C4-2B (cell line): ENCODE data around the gene DNAJB8.

Source experiments
- H3K27ac ChIP-seq: fragments of 450-650 bp; 2 replicates; pipeline ENCODE4 v1.5.1; 2017
- ZFX ChIP-seq: fragments of 450-650 bp; IDR thresholded peaks from 2 replicates; pipeline ENCODE4 v1.6.1; 2017
- TF ChIP-seq, protein P1 (sequence below): fragments of 450-650 bp; conservative IDR thresholded peaks from 2 replicates; pipeline ENCODE4 v1.5.1; 2017; ENCODE audit warnings: mild to moderate bottlenecking

DNAJB8 gene

DNA sequence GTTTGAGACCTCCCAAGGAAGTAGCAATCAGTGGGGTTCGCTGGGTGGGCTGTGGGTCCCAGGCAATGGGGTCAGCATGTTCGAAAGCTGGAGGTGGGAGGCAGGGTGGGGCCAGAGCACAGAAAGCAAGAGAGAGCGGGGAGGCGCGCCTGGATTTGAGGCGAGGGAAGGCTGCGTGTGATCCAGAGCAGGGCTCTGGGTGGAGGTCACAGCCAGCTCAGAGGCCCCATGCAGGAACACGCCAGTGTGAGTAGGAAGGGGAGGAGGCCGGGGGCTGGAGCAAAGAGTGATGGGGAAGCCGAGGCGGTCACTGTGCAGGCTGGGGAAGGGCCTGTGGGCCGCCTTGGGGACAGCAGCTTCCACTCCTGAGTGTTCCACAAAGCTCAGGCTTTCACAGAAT is 8.8 kb downstream of the DNAJB8 start:
- TF ChIP-seq, protein P1, sequence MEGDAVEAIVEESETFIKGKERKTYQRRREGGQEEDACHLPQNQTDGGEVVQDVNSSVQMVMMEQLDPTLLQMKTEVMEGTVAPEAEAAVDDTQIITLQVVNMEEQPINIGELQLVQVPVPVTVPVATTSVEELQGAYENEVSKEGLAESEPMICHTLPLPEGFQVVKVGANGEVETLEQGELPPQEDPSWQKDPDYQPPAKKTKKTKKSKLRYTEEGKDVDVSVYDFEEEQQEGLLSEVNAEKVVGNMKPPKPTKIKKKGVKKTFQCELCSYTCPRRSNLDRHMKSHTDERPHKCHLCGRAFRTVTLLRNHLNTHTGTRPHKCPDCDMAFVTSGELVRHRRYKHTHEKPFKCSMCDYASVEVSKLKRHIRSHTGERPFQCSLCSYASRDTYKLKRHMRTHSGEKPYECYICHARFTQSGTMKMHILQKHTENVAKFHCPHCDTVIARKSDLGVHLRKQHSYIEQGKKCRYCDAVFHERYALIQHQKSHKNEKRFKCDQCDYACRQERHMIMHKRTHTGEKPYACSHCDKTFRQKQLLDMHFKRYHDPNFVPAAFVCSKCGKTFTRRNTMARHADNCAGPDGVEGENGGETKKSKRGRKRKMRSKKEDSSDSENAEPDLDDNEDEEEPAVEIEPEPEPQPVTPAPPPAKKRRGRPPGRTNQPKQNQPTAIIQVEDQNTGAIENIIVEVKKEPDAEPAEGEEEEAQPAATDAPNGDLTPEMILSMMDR = no peak
- no peak for TF ChIP-seq ZFX

GRCh38 chr3:128456776-128457715 is 9.6 kb downstream of the DNAJB8 start:
- TF ChIP-seq, protein P1 = no peak
- TF ChIP-seq ZFX = no peak
- no peak overlapping the region for H3K27ac ChIP-seq

More for the DNA sequence above, 8.8 kb downstream of the DNAJB8 start:
- no peak overlapping the region for H3K27ac ChIP-seq

DNA sequence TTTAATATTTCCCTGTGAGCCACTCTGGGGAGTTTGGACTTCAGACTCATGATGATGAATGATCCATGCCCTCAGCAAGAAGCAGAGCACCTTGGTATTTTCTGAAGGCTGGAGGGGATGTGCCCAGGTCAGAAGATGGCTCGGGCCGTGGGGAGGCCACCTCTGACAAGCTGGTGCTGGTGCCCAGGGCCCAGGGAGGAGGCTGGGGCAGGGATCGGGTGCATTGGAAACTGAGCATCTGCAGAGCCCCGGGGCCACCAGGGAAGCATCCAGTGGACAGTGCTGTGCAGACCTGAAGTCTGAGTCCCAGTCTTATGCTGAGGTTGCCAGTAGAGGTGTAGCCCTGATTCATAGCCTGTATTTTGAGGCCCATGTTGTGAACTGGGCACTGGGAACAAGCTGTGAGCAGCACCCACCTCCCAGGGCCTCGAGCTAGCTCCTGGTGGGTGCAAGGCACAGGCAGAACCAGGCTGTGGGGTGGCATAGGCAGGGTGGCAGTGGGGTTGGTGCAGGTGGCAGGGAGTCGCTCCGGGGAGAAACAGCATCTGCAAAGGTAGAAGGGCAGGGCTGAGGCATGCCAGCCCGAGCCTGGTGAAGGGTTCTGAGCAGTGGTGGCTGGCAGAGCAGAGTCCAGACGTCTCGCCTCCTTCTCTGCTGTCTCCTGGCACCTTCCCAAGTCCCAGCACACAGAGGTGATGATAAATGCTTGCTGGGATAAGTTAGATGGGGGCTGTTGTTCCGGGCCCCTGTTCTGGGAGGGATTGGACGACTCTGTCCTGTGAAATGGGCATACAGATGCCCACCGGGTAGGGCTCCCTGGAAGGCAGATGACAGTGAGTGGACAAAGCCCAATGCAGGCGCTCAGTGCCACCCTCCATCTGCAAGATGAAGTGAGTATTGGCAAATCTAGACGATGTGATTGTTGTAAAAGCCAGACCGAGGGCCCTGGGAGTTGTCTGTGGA is 10.6 kb downstream of the DNAJB8 start:
- TF ChIP-seq, protein P1 = no peak
- TF ChIP-seq ZFX = no peak
- H3K27ac ChIP-seq = no peak overlapping the region

DNA sequence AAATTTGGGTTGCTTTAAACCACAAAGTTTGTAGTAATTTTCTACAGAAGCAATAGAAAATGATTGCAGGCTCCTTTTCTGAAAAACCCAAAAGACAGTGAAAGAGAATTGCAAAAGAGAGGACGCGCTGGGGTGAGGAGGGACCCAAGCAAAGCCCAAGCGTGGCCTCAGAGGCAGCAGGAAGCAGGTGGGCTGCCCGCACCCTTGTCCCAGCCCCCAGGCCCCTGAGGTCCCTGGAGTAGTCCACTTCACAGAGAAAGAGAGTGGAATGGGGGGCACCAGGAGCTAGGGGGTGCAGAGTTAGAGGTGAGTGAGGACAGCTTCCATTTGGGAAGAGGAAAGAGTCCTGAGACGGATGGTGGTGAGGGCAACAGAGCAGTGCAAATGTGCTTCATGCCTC is 11.6 kb downstream of the DNAJB8 start:
- no peak overlapping the region for H3K27ac ChIP-seq
- TF ChIP-seq, protein P1 = no peak
- no peak for TF ChIP-seq ZFX

DNA sequence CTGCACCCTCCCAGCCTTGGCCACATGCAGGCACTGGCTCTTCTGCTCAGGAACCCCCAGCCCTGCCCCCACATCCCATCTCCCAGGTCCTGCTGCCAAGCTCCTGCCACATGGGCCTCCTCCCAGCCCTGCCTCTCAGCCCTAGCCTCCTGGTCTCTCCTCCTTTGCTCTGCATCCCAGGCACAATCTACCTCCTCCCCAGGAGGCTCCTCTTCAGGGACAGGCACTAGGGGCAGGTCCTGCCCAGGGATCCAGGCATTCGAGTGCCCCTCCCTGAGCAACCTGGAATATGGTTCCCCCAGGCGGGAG is 12.4 kb downstream of the DNAJB8 start:
- no peak overlapping the region for H3K27ac ChIP-seq
- TF ChIP-seq, protein P1 = no peak
- TF ChIP-seq ZFX = no peak

DNA sequence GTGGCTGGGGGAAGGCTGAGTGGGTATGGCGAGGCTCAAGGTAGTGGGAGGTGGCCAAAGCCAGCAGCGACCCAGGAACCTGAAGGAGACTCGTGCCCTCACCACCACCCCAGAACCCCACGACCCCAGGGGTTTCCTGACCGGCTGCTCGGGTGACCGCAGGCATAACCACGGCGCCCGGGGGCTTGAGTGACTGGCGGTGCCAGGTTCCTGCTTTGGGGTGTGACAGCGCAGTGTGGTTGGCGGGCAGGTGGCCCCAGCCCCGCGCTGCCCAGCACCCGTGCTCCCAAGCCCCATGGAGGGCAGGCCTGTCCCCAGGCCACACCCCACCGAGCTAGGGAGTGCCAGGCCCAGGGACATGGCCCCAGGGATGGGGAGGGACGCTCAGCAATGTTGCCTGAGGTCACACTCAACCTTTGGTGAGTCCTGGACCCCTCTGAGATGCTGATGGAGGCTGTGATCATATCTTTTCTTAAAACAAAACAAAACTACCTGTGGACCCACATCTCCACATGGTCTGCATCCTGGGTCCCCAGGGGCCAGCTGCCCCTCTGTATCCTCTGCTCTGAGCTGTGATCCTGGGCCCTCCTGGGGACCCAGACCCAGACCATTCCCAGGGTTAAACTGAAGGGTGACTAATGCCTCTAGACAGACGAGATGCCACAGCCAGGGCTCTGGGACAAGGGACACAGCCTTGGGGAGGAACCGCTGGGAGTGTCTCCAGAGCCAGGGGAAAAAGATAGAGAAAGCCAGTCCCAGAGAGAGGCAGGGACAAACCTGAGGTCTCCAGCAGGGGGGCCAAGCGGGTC is 13.0 kb downstream of the DNAJB8 start:
- TF ChIP-seq ZFX = no peak
- TF ChIP-seq, protein P1 = no peak
- H3K27ac ChIP-seq = no peak overlapping the region
